ENCODE measurements around the gene FAM229B.
A peak's percentile ranks its signal among the peaks of the same experiment; 100 is the strongest.
"Not testable (repeated sequence)": the region's sequence is repeated elsewhere in the genome, so short reads cannot be mapped to it uniquely, and the experiment has no call there.

FAM229B gene, protein sequence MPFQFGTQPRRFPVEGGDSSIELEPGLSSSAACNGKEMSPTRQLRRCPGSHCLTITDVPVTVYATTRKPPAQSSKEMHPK

GRCh38 chr6:112087136-112087911 lies at the start of gene FAM229B, which contains the start of gene TUBE1:
Gene FAM229B (plus strand): TSS chr6:112087591. CDS start chr6:112099284, 11,693 bp downstream.
Gene TUBE1 (minus strand): TSS chr6:112087482. CDS start chr6:112087434, 48 bp downstream.
- DNase-seq = peak; percentile 95

- no peak for DNase-seq
Observed at GRCh38 chr6:112037783-112038216, 49.6 kb upstream of the FAM229B start.

GRCh38 chr6:112038268-112038667 lies 49.1 kb upstream of the FAM229B start:
- no peak for DNase-seq

DNA sequence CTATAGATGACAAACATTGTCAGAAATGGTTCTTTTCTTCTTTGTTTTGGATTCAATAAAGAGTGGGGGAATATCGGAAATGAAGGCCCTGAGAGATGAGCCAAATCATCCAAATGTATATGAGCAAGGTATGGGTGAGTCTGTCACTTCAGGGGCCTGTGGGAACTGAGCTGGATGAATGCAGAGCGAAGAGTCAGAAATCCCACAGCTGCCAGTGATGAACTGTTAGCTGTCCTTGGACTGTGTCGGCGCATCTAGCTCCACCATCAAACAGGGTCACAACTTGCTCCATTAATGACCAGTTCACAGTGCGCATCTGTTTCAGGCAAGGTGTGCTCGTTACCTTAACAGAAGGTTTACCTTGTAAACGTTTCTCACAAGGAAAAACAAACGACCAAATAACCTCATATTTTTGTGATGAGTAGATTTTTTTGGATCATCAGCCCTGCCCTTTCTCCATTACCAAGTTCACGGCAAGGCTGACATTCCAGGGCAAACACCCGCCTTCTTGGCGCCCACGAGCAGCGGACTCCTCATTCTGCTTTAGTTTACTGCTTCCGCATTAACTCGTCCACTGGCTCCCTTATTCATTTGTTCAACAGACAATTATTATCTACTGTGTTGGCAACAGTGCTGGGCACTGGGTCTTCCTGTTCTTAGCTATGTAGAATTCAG lies 48.5 kb upstream of the FAM229B start:
- DNase-seq = no peak

DNA sequence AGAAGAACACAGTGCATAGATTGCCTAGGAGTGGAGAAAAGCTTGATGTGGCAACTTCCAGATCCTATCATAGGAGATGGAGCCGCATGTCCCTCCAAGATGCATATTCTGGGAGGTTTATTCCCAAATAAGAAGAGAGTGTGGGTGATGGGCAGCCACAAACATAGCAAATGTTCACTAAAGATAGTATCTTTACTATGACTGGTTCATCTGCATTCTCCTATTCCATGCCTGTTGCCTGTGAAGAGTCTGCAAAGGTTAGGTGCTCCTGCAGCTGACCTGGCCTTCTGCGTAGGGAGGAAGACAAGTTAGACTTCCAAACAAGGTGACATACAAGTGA lies 48.0 kb upstream of the FAM229B start:
- no peak for DNase-seq

- DNase-seq = no peak
Observed at GRCh38 chr6:112040956-112041355, 46.4 kb upstream of the FAM229B start.

DNA sequence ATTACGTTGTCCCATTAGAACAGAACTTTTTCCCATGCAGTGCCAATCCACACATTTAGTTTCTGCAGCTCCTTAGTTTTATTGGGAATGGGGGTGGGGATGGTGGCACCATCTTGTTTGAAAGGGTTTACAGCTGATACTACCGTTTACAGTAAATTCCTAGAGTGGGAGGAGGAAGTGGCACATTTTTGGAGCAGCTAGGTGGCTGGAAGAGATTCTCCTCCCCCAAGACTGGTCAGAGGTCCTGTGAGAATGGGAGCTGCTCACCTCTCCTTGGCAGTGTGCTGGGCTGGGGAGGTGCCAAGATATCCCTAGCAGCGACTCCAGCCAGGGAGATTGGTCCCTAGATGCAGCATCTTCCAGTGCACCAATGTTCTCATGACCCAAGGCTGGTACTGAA lies 45.9 kb upstream of the FAM229B start:
- DNase-seq = no peak

GRCh38 chr6:112043032-112044007 lies 44.1 kb upstream of the FAM229B start:
- peak; percentile 93 for DNase-seq

GRCh38 chr6:112044196-112044595 lies 43.2 kb upstream of the FAM229B start:
- no peak for DNase-seq

- DNase-seq = no peak
Observed at GRCh38 chr6:112044856-112045255, 42.5 kb upstream of the FAM229B start.

DNA sequence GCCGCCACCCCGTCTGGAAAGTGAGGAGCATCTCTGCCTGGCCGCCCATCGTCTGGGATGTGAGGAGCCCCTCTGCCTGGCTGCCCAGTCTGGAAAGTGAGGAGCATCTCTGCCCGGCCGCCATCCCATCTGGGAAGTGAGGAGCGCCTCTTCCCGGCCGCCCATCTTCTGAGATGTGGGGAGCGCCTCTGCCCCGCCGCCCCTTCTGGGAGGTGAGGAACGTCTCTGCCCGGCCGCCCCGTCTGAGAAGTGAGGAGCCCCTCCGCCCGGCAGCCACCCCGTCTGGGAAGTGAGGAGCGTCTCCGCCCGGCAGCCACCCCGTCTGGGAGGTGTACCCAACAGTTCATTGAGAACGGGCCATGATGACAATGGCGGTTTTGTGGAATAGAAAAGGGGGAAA lies 39.9 kb upstream of the FAM229B start:
- not testable (repeated sequence) for DNase-seq

DNA sequence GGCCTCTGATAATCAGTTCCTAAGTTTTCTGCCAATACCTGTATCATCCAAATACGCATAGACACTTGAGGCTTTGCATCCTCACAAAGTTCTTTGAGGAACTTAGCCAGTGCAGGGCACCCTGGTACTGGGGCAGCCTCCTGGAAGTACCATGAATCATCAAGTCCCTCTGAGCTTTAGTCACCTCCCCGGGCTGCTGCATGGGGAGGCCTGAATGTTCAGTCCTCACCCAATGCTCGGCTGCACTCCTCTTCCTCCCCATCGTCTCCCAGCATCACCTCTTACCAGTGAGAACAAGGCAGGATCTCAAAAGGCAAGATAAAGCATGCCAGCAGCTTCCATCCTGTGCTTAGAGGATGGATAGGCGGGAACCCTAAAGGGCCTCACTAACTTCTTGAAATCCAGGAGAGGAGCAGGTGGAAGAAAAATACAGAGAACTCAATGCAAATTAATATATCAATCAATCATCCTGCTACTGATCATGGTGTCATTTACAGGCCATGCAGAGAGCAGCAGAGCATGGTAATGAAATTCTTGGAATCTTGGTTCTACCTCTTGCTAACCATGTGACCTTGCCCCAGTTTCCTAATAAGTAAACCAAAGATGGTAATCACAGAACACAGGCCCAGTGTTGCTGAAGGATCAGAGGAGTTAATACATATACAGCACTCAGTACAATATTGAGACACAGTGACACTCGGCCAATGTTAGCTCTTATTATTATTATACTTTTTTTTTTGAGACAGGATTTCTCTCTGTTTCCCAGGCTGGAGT lies 38.2 kb upstream of the FAM229B start:
- DNase-seq = no peak

DNA sequence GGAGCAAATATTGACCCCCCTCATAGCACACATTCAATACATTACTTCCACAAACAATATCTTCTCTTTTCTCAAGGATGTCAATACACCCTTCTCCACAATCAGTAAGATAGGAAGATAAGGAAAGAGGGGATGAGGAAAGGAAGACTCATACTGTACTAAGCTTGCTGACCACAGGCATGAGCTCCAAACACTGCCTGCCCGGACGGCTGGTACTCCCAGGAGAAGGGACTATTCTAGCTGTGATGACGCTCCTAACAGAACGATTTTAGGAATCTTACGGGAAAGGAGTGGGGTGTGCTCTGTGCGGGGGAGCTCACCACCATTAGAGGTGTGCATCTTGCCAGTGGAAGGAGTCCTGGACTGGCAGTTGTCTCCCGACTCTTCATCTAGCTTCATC lies 37.4 kb upstream of the FAM229B start:
- no peak for DNase-seq

- no peak for DNase-seq
Observed at GRCh38 chr6:112050429-112050828, 37.0 kb upstream of the FAM229B start.

DNA sequence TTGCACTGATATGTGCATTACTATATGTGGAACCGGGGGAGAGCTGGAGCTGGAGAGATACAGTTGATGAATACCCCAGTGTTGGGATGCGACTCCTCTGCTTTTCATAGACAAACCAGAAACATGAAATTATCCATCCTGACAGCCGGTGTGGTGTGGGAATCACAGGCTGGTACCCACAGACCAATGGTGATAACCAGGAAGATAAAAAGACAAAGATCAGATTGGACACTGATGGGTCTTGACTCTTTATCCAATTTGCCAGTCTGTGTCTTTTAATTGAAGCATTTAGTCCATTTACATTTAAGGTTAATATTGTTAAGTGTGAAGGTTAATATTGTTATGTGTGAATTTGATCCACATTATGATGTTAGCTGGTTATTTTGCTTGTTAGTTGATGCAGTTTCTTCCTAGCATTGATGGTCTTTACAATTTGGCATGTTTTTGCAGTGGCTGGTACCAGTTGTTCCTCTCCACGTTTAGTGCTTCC lies 36.1 kb upstream of the FAM229B start:
- not testable (repeated sequence) for DNase-seq

DNA sequence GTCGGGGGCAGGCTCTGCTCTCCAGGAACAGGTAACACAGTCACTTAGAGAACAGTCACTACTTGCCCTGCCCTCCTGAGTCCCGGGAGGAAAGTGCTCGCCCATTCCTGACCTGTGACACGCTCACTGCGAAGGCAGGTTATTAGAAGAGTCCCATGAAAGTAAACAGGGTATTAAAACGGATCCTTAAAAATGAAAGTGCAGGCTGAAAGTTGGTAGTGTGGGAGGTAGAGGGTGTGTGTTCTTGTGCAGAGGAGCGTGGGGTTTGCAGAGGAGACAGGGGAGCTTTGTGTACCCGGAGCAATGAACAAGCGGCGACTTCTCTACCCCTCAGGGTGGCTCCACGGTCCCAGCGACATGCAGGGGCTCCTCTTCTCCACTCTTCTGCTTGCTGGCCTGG lies 33.4 kb upstream of the FAM229B start, which contains the start of gene CCN6:
Gene CCN6 (plus strand): TSS at position 104 of the 400 bp plus-strand sequence. CDS start 254 bp downstream, at position 358.
- DNase-seq = no peak

GRCh38 chr6:112054555-112055190 lies 32.7 kb upstream of the FAM229B start:
- no peak for DNase-seq

- no peak for DNase-seq
Observed at GRCh38 chr6:112058243-112059032, 29.0 kb upstream of the FAM229B start.

DNA sequence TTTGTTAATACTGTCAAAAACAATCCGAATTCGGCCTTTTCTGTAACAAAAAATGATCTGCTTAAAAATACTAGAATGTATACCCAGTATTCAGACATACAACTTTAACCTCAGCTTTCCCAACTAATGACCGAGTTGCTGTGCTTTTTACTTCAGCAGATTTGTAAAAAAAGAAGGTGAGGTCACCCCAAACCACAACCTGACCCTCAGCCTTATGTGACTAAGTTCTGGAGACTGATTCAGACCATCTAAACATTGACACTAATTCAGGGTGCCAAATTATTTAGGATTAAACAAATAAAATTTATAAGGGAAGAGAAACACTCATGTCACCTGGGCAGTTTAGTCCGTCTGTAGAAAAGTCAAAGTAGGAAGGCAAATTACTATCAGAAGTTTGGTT lies 25.8 kb upstream of the FAM229B start:
- no peak for DNase-seq

DNA sequence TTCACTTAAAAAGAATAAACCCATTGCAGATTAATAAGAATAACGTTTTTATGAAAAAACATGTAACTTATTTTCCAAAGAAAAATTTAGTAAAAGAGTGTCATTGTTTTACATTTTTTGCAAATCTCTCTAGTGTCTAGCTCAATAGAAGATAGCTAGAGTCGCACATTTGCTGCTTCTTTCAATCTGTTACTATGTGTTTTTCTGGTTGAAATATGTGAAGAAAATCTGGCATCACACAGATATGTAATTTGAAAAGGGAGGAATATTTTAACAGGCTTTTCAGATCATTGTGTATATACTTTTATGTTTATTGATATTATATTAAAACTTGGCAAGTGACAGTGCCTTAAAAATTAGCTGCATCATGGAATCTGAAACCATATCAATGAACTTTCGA lies 24.4 kb upstream of the FAM229B start:
- DNase-seq = no peak
